HEK293 (cell line): ENCODE data around the gene RNASEH2A.

Experiments used
- CTCF ChIA-PET: fragments of 350-600 bp; formaldehyde crosslinking; extraction: SDS; loops from one replicate; lab custom pipeline; 2021; ENCODE audit warnings: antibody characterized with exemption; lab: Yijun Ruan, JAX
- POLR2A ChIA-PET: fragments of 300-600 bp; formaldehyde crosslinking; extraction: SDS; loops from one replicate; lab custom pipeline; 2020; ENCODE audit warnings: antibody characterized with exemption, inconsistent platforms; lab: Yijun Ruan, JAX
- H3K27ac ChIP-seq: fragments of 200-500 bp; sonication (Bioruptor generic); 2 replicates; pipeline ENCODE4 v1.5.1; 2014; ENCODE audit warnings: low read depth, low read length, control low read depth, inconsistent platforms; ENCODE audit errors: extremely low read depth
- H3K36me3 ChIP-seq, 2 experiments: fragments of 200-500 bp in 1 of 2; sonication (Bioruptor generic) in 1 of 2; 1 replicate in 1 of 2; 2 replicates in 1 of 2; pipeline ENCODE4 v1.5.1; 2014 to 2017; ENCODE audit warnings: inconsistent platforms in 2 of 2, low read length in 2 of 2; ENCODE audit not compliant: control insufficient read depth in 2 of 2, insufficient read depth in 1 of 2
- H3K4me1 ChIP-seq: fragments of 200-500 bp; sonication (Bioruptor generic); 2 replicates; pipeline ENCODE4 v1.5.1; 2014; ENCODE audit warnings: mild to moderate bottlenecking, low read length, inconsistent platforms; ENCODE audit not compliant: control insufficient read depth, insufficient read depth
- H3K4me3 ChIP-seq: 2 replicates; pipeline ENCODE4 v1.5.1; 2011; ENCODE audit warnings: low read depth, mild to moderate bottlenecking, control low read depth, low read length, moderate library complexity
- H3K9me3 ChIP-seq: fragments of 200-500 bp; sonication (Bioruptor generic); 2 replicates; pipeline ENCODE4 v1.5.1; 2014; ENCODE audit warnings: low read depth, low read length, inconsistent platforms; ENCODE audit not compliant: control insufficient read depth, insufficient read depth
- TCF7L2 ChIP-seq: IDR thresholded peaks from 2 replicates; pipeline ENCODE4 v1.6.1; 2011; ENCODE audit warnings: low read depth, mild to moderate bottlenecking, inconsistent platforms, low read length, moderate library complexity, borderline replicate concordance
- ZEB2 ChIP-seq: fragments of 450-650 bp; formaldehyde crosslinking; IDR thresholded peaks from 2 replicates; pipeline ENCODE4 v1.5.1; 2016; ENCODE audit warnings: missing biosample characterization, missing genetic modification characterization
- ZFP37 ChIP-seq: fragments of 450-650 bp; formaldehyde crosslinking; IDR thresholded peaks from 2 replicates; pipeline ENCODE4 v1.5.1; 2016; ENCODE audit warnings: missing biosample characterization, missing genetic modification characterization
- ZFP41 ChIP-seq: fragments of 450-650 bp; formaldehyde crosslinking; IDR thresholded peaks from 2 replicates; pipeline ENCODE4 v1.5.1; 2016; ENCODE audit warnings: missing biosample characterization, missing genetic modification characterization, borderline replicate concordance
- ZNF121 ChIP-seq: fragments of 450-650 bp; formaldehyde crosslinking; IDR thresholded peaks from 2 replicates; pipeline ENCODE4 v1.5.1; 2016; ENCODE audit warnings: missing biosample characterization, missing genetic modification characterization
- ZNF140 ChIP-seq: fragments of 450-650 bp; formaldehyde crosslinking; IDR thresholded peaks from 2 replicates; pipeline ENCODE4 v1.5.1; 2016; ENCODE audit warnings: missing biosample characterization, missing genetic modification characterization
- ZNF2 ChIP-seq: fragments of 450-650 bp; formaldehyde crosslinking; IDR thresholded peaks from 2 replicates; pipeline ENCODE4 v1.5.1; 2016; ENCODE audit warnings: missing biosample characterization, missing genetic modification characterization
- ZNF324 ChIP-seq: fragments of 450-650 bp; formaldehyde crosslinking; IDR thresholded peaks from 2 replicates; pipeline ENCODE4 v1.5.1; 2016; ENCODE audit warnings: missing biosample characterization, missing genetic modification characterization
- ZNF404 ChIP-seq: fragments of 450-650 bp; formaldehyde crosslinking; IDR thresholded peaks from 2 replicates; pipeline ENCODE4 v1.5.1; 2017; ENCODE audit warnings: missing biosample characterization, missing genetic modification characterization
- ZNF571 ChIP-seq: fragments of 450-650 bp; formaldehyde crosslinking; IDR thresholded peaks from 2 replicates; pipeline ENCODE4 v1.5.0; 2017; ENCODE audit warnings: missing biosample characterization, missing genetic modification characterization
- ZNF654 ChIP-seq: fragments of 450-650 bp; formaldehyde crosslinking; IDR thresholded peaks from 2 replicates; pipeline ENCODE4 v1.5.1; 2016; ENCODE audit warnings: low read depth, missing biosample characterization, missing genetic modification characterization
- ZNF658 ChIP-seq: fragments of 450-650 bp; formaldehyde crosslinking; IDR thresholded peaks from 2 replicates; pipeline ENCODE4; 2016; ENCODE audit warnings: missing biosample characterization, missing genetic modification characterization
- ZNF747 ChIP-seq: fragments of 450-650 bp; formaldehyde crosslinking; IDR thresholded peaks from 2 replicates; pipeline ENCODE4 v1.5.1; 2016; ENCODE audit warnings: missing biosample characterization, missing genetic modification characterization
- ZNF830 ChIP-seq: fragments of 450-650 bp; IDR thresholded peaks from 2 replicates; pipeline ENCODE4 v1.5.0; 2018; ENCODE audit warnings: missing biosample characterization, missing genetic modification characterization, low read depth, mild to moderate bottlenecking, moderate library complexity
- ZNF843 ChIP-seq: fragments of 450-650 bp; formaldehyde crosslinking; IDR thresholded peaks from 2 replicates; pipeline ENCODE4 v1.5.1; 2016; ENCODE audit warnings: missing biosample characterization, missing genetic modification characterization
- ZXDB ChIP-seq: fragments of 450-650 bp; formaldehyde crosslinking; IDR thresholded peaks from 2 replicates; pipeline ENCODE4 v1.5.1; 2016; ENCODE audit warnings: missing biosample characterization, missing genetic modification characterization
- TF ChIP-seq, protein P1 (sequence below): fragments of 450-650 bp; formaldehyde crosslinking; IDR thresholded peaks from 2 replicates; pipeline ENCODE4 v1.5.1; 2016; ENCODE audit warnings: missing biosample characterization, missing genetic modification characterization
- TF ChIP-seq, protein P2 (sequence below): fragments of 450-650 bp; formaldehyde crosslinking; IDR thresholded peaks from 2 replicates; pipeline ENCODE4 v1.5.1; 2016; ENCODE audit warnings: missing biosample characterization, missing genetic modification characterization
- TF ChIP-seq, protein P3 (sequence below): fragments of 450-650 bp; formaldehyde crosslinking; IDR thresholded peaks from 2 replicates; pipeline ENCODE4 v1.5.0; 2017; ENCODE audit warnings: missing biosample characterization, missing genetic modification characterization, borderline replicate concordance
- TF ChIP-seq, protein P4 (sequence below): fragments of 450-650 bp; formaldehyde crosslinking; IDR thresholded peaks from 2 replicates; pipeline ENCODE4 v1.5.1; 2016; ENCODE audit warnings: missing biosample characterization, missing genetic modification characterization
- TF ChIP-seq, protein P5 (sequence below): fragments of 450-650 bp; formaldehyde crosslinking; optimal IDR thresholded peaks from 2 replicates; pipeline ENCODE3; 2016; ENCODE audit warnings: missing biosample characterization, mild to moderate bottlenecking, missing genetic modification characterization
- TF ChIP-seq, protein P6 (sequence below): fragments of 450-650 bp; formaldehyde crosslinking; IDR thresholded peaks from 2 replicates; pipeline ENCODE4 v1.5.1; 2016; ENCODE audit warnings: missing biosample characterization, missing genetic modification characterization, borderline replicate concordance
- TF ChIP-seq, protein P7 (sequence below): fragments of 450-650 bp; formaldehyde crosslinking; IDR thresholded peaks from 2 replicates; pipeline ENCODE4 v1.5.1; 2017; ENCODE audit warnings: missing biosample characterization, missing genetic modification characterization

Gene RNASEH2A

DNA sequence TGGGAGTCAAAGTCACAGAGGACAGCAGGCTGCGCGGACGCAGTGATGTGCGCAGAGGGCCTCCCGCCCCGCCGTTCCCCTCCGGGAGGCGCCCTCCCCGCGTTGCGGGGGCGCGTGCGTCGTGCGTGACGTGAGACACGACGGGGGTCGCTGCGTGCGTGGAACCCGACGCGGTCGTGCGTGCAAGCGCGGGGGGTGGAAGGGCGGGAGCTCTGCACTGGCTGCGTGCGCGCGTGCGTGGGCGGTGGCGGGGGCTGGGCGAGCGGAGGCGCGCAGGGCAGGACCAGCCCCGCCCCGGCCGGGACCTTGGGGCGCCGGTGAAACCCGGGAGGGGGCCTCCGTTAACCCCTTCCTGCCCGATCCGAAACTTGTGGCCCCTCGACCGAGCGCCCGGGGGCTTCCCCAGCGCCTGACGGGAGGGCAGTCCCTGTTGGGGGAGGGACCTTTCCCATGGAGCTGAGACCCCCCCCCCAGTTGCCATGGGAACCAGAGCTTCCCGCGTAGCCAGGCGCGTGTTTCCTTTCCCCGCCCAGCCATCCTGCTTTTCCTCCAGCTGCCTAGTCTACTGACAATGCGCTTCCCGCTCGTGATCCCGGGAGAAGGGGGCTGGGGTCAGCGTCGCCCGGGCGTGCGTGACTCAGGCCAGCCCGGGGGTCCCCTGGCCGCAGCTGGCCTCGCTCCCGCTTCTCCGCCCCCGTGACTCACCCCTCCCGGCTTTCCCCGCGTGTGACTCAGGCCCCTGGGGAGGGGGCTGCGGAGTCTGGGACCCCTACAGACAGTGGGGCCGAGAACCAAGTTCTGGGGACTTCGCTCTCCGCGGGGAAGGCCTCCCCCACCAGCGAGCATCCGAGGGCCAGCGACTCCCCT lies 23.7 kb upstream of the RNASEH2A start:
- Histone ChIP-seq H3K9me3 (no peaks in the 10 kb centered on the region), H3K4me3 (peak overlapping the region; percentile 47), H3K27ac (peak overlapping the region; percentile 30; the same call in 1 of the 2 replicates), H3K4me1 (peaks cover 6% of the 10 kb centered on the region; the same call in 1 of the 2 replicates), H3K36me3 (no peaks in the 10 kb centered on the region)
- ChIA-PET POLR2A (interaction anchor here (0.7 to 2.7 kb wide), 4 partner anchors 9 to 151 kb away, joined by 4 to 33 read pairs (median 6); partner anchors contain the start of genes FARSA and JUNB), CTCF (interaction anchor here (2.4 to 11.4 kb wide), 2 partner anchors 10 to 13 kb away, joined by 6 to 234 read pairs; partner anchors contain the start of genes JUNB, PRDX2 and THSD8)
- TF ChIP-seq ZNF404 (no peak), ZNF830 (no peak), ZNF747 (tag by site-specific recombination) (no peak), TCF7L2 (no peak), ZNF571 (no peak), ZFP41 (tag by site-specific recombination) (no peak), ZNF843 (tag by site-specific recombination) (peak; percentile 11), ZNF121 (tag by site-specific recombination) (no peak), ZNF654 (no peak), ZNF140 (tag by site-specific recombination) (no peak), ZNF658 (tag by site-specific recombination) (no peak), ZXDB (tag by site-specific recombination) (peak; percentile 57; the same call in 1 of the 2 replicates), ZFP37 (tag by site-specific recombination) (no peak), ZNF2 (tag by site-specific recombination) (peak; percentile 79; the same call in 1 of the 2 replicates), ZEB2 (tag by site-specific recombination) (peak; percentile 84), ZNF324 (tag by site-specific recombination) (0 out of 2 replicates have a peak, but pooled peaks have one; percentile 24)
- TF ChIP-seq, protein P1, sequence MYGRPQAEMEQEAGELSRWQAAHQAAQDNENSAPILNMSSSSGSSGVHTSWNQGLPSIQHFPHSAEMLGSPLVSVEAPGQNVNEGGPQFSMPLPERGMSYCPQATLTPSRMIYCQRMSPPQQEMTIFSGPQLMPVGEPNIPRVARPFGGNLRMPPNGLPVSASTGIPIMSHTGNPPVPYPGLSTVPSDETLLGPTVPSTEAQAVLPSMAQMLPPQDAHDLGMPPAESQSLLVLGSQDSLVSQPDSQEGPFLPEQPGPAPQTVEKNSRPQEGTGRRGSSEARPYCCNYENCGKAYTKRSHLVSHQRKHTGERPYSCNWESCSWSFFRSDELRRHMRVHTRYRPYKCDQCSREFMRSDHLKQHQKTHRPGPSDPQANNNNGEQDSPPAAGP (tag by site-specific recombination) = peak; percentile 83
- TF ChIP-seq, protein P2, sequence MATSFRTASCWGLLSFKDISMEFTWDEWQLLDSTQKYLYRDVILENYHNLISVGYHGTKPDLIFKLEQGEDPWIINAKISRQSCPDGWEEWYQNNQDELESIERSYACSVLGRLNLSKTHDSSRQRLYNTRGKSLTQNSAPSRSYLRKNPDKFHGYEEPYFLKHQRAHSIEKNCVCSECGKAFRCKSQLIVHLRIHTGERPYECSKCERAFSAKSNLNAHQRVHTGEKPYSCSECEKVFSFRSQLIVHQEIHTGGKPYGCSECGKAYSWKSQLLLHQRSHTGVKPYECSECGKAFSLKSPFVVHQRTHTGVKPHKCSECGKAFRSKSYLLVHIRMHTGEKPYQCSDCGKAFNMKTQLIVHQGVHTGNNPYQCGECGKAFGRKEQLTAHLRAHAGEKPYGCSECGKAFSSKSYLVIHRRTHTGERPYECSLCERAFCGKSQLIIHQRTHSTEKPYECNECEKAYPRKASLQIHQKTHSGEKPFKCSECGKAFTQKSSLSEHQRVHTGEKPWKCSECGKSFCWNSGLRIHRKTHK = no peak
- TF ChIP-seq, protein P3, sequence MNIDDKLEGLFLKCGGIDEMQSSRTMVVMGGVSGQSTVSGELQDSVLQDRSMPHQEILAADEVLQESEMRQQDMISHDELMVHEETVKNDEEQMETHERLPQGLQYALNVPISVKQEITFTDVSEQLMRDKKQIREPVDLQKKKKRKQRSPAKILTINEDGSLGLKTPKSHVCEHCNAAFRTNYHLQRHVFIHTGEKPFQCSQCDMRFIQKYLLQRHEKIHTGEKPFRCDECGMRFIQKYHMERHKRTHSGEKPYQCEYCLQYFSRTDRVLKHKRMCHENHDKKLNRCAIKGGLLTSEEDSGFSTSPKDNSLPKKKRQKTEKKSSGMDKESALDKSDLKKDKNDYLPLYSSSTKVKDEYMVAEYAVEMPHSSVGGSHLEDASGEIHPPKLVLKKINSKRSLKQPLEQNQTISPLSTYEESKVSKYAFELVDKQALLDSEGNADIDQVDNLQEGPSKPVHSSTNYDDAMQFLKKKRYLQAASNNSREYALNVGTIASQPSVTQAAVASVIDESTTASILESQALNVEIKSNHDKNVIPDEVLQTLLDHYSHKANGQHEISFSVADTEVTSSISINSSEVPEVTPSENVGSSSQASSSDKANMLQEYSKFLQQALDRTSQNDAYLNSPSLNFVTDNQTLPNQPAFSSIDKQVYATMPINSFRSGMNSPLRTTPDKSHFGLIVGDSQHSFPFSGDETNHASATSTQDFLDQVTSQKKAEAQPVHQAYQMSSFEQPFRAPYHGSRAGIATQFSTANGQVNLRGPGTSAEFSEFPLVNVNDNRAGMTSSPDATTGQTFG = no peak
- TF ChIP-seq, protein P4, sequence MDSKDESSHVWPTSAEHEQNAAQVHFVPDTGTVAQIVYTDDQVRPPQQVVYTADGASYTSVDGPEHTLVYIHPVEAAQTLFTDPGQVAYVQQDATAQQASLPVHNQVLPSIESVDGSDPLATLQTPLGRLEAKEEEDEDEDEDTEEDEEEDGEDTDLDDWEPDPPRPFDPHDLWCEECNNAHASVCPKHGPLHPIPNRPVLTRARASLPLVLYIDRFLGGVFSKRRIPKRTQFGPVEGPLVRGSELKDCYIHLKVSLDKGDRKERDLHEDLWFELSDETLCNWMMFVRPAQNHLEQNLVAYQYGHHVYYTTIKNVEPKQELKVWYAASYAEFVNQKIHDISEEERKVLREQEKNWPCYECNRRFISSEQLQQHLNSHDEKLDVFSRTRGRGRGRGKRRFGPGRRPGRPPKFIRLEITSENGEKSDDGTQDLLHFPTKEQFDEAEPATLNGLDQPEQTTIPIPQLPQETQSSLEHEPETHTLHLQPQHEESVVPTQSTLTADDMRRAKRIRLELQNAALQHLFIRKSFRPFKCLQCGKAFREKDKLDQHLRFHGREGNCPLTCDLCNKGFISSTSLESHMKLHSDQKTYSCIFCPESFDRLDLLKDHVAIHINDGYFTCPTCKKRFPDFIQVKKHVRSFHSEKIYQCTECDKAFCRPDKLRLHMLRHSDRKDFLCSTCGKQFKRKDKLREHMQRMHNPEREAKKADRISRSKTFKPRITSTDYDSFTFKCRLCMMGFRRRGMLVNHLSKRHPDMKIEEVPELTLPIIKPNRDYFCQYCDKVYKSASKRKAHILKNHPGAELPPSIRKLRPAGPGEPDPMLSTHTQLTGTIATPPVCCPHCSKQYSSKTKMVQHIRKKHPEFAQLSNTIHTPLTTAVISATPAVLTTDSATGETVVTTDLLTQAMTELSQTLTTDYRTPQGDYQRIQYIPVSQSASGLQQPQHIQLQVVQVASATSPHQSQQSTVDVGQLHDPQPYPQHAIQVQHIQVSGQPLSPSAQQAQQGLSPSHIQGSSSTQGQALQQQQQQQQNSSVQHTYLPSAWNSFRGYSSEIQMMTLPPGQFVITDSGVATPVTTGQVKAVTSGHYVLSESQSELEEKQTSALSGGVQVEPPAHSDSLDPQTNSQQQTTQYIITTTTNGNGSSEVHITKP (tag by site-specific recombination) = peak; percentile 50; the same call in 1 of the 2 replicates
- TF ChIP-seq, protein P5, sequence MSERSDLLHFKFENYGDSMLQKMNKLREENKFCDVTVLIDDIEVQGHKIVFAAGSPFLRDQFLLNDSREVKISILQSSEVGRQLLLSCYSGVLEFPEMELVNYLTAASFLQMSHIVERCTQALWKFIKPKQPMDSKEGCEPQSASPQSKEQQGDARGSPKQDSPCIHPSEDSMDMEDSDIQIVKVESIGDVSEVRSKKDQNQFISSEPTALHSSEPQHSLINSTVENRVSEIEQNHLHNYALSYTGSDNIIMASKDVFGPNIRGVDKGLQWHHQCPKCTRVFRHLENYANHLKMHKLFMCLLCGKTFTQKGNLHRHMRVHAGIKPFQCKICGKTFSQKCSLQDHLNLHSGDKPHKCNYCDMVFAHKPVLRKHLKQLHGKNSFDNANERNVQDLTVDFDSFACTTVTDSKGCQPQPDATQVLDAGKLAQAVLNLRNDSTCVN (tag by site-specific recombination) = peak; percentile 94
- TF ChIP-seq, protein P6, sequence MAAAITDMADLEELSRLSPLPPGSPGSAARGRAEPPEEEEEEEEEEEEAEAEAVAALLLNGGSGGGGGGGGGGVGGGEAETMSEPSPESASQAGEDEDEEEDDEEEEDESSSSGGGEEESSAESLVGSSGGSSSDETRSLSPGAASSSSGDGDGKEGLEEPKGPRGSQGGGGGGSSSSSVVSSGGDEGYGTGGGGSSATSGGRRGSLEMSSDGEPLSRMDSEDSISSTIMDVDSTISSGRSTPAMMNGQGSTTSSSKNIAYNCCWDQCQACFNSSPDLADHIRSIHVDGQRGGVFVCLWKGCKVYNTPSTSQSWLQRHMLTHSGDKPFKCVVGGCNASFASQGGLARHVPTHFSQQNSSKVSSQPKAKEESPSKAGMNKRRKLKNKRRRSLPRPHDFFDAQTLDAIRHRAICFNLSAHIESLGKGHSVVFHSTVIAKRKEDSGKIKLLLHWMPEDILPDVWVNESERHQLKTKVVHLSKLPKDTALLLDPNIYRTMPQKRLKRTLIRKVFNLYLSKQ = no peak
- TF ChIP-seq, protein P7, sequence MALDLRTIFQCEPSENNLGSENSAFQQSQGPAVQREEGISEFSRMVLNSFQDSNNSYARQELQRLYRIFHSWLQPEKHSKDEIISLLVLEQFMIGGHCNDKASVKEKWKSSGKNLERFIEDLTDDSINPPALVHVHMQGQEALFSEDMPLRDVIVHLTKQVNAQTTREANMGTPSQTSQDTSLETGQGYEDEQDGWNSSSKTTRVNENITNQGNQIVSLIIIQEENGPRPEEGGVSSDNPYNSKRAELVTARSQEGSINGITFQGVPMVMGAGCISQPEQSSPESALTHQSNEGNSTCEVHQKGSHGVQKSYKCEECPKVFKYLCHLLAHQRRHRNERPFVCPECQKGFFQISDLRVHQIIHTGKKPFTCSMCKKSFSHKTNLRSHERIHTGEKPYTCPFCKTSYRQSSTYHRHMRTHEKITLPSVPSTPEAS (tag by site-specific recombination) = peak; percentile 20; the same call in 1 of the 2 replicates
